GM12801 (cell line): Measurements from ENCODE around the gene GJA4.

Experiments used
- TF ChIP-seq, protein P1 (sequence below): IDR thresholded peaks from one replicate; pipeline ENCODE4 v1.5.1; 2011; ENCODE audit warnings: control low read depth; ENCODE audit not compliant: insufficient read length; ENCODE audit errors: extremely low read depth

GJA4 gene

DNA sequence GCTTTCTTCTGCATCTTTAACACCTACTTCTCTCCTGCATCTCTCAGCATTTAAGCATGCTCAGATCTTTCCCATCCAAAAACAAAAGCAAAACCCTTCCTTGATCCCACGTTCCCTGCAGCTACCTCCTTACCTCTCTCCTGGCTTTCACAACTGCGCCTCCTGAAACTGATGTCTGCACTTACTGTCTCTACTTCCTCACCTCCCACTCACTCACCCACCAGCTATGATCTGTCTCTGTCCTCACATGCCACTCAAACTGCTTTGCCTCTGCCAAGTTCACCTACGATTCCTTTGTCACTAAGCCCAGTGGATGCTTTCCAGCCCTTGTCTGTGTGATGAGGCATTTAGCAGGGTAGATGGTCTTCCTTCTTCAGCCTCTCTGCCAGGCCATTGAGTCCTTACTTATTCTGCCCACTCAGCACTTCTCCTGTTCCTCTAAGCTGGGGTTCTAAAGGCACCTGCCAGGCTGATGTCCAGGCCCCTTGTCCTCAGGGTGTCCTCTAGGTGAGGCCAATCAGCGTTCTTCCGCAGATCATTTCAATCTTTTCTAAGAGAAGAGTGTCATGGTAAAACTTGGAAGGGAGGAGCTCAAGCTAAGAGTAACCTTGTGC is 21.8 kb upstream of the GJA4 start:
- TF ChIP-seq, protein P1, sequence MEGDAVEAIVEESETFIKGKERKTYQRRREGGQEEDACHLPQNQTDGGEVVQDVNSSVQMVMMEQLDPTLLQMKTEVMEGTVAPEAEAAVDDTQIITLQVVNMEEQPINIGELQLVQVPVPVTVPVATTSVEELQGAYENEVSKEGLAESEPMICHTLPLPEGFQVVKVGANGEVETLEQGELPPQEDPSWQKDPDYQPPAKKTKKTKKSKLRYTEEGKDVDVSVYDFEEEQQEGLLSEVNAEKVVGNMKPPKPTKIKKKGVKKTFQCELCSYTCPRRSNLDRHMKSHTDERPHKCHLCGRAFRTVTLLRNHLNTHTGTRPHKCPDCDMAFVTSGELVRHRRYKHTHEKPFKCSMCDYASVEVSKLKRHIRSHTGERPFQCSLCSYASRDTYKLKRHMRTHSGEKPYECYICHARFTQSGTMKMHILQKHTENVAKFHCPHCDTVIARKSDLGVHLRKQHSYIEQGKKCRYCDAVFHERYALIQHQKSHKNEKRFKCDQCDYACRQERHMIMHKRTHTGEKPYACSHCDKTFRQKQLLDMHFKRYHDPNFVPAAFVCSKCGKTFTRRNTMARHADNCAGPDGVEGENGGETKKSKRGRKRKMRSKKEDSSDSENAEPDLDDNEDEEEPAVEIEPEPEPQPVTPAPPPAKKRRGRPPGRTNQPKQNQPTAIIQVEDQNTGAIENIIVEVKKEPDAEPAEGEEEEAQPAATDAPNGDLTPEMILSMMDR = no peak

DNA sequence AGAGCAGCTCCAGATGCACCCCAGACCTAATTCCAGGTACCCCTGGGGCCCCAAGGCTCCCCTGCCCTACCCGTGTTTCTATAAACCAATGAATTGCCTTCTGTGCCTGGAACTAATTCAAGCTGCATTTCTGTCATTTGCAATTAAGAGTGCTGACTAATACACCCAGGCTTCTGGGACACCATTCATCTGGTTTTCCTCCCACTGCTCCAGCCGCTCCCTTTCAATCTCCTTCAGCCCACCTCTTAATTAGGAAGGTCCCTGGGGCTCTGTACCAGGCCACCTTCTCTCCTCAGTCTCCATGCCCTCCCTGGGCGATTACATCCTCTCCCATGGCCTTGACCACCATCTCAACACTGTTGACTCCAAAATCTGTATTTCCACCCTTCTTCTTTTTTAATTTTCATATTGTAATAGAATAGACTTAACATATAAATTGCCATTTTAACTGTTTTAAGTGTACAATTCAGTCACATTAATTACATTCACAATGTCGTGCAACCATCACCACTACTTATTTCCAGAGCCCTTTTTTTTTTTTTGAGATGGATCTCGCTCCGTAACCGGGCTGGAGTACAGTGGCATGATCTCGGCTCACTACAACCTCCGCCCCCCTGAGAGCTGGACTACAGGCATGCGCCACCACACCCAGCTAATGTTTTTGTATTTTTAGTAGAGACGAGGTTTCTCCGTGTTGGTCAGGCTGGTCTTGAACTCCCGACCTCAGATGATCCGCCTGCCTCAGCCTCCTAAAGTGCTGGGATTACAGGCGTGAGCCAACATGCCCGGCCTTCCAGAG is 21.0 kb upstream of the GJA4 start:
- TF ChIP-seq, protein P1 = no peak

GRCh38 chr1:34774957-34775356 is 17.8 kb upstream of the GJA4 start:
- TF ChIP-seq, protein P1 = no peak

DNA sequence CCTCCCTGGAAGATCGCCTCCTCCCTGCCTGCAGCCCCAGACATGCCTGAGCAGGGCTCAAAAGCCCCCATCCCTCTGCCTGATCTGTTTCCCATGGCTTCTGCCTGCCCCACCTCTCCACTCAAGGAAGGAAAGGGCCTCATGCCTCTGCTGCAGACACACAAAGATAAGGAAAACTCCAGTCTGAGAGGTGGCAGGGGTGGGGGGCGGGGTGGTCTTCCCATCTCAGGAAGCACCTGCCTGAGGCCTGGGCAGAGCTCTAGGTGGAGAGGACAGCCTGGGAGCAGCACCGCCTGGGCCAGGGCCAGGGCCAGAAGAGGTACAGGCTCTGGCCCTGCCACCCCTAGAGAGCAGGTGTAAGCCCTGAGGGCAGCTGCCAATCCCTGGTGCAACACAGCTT is 15.9 kb upstream of the GJA4 start:
- TF ChIP-seq, protein P1 = no peak

GRCh38 chr1:34777519-34778321 is 15.1 kb upstream of the GJA4 start:
- TF ChIP-seq, protein P1 = no peak

DNA sequence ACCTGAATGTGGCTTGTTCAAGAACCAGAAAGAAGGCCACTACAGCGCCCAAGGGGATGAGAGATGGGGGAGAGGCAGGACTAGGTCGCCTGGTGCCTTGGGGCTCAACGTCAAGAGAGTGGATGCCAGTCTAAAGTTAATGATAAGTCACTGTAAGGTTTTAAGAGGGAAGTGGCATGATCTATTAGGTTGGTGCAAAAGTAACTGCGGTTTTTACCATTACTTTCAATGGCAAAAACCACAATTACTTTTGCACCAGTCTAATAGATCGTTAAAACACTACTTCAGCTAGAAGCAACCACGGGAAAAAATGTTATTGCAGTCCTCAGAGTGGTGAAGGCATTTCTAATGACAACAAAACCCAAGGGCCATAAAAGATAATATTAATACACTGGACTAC is 14.4 kb upstream of the GJA4 start:
- TF ChIP-seq, protein P1 = no peak

DNA sequence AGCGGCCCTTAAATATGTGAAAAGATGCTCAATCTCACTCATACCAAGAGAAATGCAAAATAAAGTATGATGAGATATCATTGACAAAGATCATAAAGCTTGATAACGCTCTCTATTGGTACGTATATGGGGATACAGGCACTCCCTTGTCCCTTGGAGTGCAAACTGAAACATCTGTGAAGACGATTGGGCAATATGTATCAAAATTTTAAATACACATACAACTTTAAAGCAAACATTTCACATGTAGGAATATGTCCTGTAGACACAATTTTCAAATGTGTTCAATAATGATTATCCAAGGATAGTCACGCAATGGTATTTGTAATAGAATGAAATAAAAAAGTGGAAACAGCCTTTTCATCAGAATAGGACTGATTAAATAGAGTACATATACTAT is 13.8 kb upstream of the GJA4 start:
- TF ChIP-seq, protein P1 = no peak
